Activated CD4-positive, alpha-beta T cell treated with anti-CD3 and anti-CD28 coated beads, Interleukin-2, amount 10 ng/mL, durations not matched to agents 7 days and 5 days (primary cell): Measurements from ENCODE around the gene MAP1LC3B2. TPM values are rescaled to one million over a fixed set of nuclear protein-coding genes. Genes with fewer than 3 reads are reported as not detected.

Experiments
- CTCF ChIA-PET: fragments of 350-600 bp; sonication (Branson Sonifier 250); formaldehyde crosslinking; loops from one replicate; lab custom pipeline; 2021; ENCODE audit warnings: antibody characterized with exemption; lab: Charles Lee
- POLR2A ChIA-PET: fragments of 350-600 bp; sonication (Branson Sonifier 250); formaldehyde crosslinking; loops from one replicate; lab custom pipeline; 2021; ENCODE audit warnings: antibody characterized with exemption; lab: Charles Lee
- DNase-seq: peaks from one replicate; pipeline ENCODE4 v3.0.0-alpha.2; 2020
- H3K27ac Mint-ChIP-seq: one replicate; pipeline ENCODE4 v1.8.0; 2021; ENCODE audit warnings: mild to moderate bottlenecking, moderate library complexity, mixed read lengths
- H3K27me3 Mint-ChIP-seq: one replicate; pipeline ENCODE4 v1.8.0; 2021; ENCODE audit warnings: mixed read lengths
- H3K36me3 Mint-ChIP-seq: one replicate; pipeline ENCODE4 v1.8.0; 2021; ENCODE audit warnings: low read depth, mixed read lengths
- H3K4me1 Mint-ChIP-seq: one replicate; pipeline ENCODE4 v1.8.0; 2021; ENCODE audit warnings: mixed read lengths
- H3K4me3 Mint-ChIP-seq: one replicate; pipeline ENCODE4 v1.8.0; 2021; ENCODE audit warnings: mild to moderate bottlenecking, moderate library complexity, mixed read lengths
- H3K9me3 Mint-ChIP-seq: one replicate; pipeline ENCODE4 v1.8.0; 2021; ENCODE audit warnings: mixed read lengths
- total RNA-seq, 2 experiments: library from RNA; stranded (reverse); gene quantifications; one replicate each; pipeline ENCODE4 v1.2.3, GENCODE V29; 2021

The MAP1LC3B2 gene
- total RNA-seq, result 1 to 10 TPM; 1.0 to 1.5 TPM

DNA sequence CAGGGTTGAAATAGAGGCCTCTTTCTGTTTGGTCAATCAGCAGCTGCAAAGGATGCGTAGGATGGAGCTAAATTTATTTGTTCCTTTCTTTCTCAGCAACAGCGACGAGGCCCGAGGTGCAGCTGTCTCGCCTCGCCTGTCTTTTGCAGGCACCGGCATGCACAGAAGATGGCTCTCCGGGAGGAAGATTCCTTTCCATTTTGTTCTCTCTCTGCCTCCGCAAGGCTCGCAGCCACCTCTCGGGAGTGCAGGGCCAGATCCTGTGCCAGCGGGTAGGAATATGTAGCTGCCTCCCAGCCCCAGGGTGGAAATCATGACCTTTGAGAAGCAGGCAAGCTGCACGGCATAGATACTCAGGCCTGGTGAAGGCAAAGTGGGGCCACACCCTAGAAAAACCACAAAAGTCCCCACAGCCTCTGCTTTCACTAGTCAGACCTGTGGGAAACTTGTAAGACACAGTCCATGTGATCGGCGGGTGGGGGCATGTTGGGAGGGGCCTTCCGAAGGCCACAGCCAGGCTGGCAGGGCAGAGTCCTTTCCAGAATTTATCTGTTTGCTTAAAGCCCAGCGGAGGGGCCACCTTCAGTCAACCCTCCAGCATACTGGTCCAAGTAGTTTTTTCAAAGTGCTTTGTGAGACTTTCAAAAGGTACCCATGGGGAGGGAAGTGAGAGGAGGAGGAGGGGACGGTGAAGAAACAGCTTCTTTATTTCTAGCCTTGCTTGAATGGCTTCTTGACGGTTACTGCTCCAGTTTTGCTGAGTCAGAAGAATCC lies at the start of gene MAP1LC3B2:
Gene MAP1LC3B2 (plus strand): TSS at position 220 of the 774 bp plus-strand sequence. CDS start 16,562 bp downstream, outside the sequence.
- Mint-ChIP-seq H3K27me3 (peaks cover 2% of the 10 kb centered on the region), H3K27ac (peak within 1 kb of the TSS; percentile 99), H3K4me3 (peak within 1 kb of the TSS; percentile 68), H3K9me3 (peaks cover 17% of the 10 kb centered on the region), H3K36me3 (peaks cover 13% of the 10 kb centered on the region), H3K4me1 (peaks cover 57% of the 10 kb centered on the region)
- CTCF ChIA-PET, result interaction anchor here (0.9 to 3.3 kb wide), 9 partner anchors 9 to 65 kb away, joined by 3 to 13 read pairs (median 4); no protein-coding TSS in a partner anchor
- DNase-seq, result peak; percentile 94
- POLR2A ChIA-PET, result interaction anchor here (0.5 to 1.4 kb wide), 3 partner anchors 9 to 55 kb away, joined by 3 to 4 read pairs (median 3); no protein-coding TSS in a partner anchor

DNA sequence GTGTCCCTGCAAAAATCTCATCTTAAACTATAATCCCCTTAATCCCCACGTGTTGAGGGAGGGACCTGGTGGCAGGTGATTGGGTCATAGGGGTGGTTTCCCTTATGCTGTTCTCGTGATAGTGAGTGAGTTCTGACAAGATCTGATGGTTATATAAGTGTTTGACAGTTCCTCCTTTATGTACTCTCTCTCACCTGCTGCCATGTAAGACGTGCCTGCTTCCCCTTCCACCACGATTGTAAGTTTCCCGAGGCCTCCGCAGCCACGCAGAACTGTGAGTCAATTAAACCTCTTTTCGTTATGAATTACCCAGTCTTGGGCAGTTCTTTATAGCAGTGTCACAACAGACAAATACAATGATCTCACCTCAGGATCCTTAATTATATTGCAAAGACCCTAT lies 45.2 kb upstream of the MAP1LC3B2 start:
- Mint-ChIP-seq H3K4me1 (no peaks in the 10 kb centered on the region), H3K4me3 (no peak overlapping the region), H3K9me3 (peaks cover 1% of the 10 kb centered on the region), H3K36me3 (no peaks in the 10 kb centered on the region), H3K27ac (no peak overlapping the region), H3K27me3 (peaks cover 11% of the 10 kb centered on the region)
- DNase-seq, result no peak
- CTCF ChIA-PET, result no interaction called here
- POLR2A ChIA-PET, result no interaction called here

DNA sequence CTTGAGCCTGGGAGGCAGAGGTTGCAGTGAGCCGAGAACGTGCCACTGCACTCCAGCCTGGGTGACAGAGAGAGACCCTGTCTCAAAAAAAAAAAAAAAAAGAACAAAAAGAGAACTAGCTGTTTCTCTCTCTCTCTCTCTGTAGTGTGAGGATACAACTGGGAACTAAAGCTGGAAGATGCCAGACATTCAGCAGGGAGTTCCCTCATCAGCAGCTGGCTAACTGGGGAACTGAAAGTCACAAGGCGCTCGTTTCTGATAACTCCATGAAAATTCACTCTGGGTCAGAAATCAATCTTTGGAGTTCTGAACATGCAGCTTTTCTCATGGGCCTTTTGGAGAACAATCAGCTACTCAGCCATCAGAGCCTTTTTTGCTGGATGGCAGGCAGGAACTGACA lies 43.5 kb upstream of the MAP1LC3B2 start:
- no peak overlapping the region for H3K27ac Mint-ChIP-seq
- no peak overlapping the region for H3K4me3 Mint-ChIP-seq
- H3K4me1 Mint-ChIP-seq, result no peaks in the 10 kb centered on the region
- peaks cover 1% of the 10 kb centered on the region for H3K9me3 Mint-ChIP-seq
- DNase-seq, result no peak
- peaks cover 4% of the 10 kb centered on the region for H3K27me3 Mint-ChIP-seq
- H3K36me3 Mint-ChIP-seq, result no peaks in the 10 kb centered on the region
- CTCF ChIA-PET, result interaction anchor here (0.9 kb wide), 1 partner anchor 33 kb away, joined by 3 read pairs; no protein-coding TSS in a partner anchor
- POLR2A ChIA-PET, result no interaction called here

DNA sequence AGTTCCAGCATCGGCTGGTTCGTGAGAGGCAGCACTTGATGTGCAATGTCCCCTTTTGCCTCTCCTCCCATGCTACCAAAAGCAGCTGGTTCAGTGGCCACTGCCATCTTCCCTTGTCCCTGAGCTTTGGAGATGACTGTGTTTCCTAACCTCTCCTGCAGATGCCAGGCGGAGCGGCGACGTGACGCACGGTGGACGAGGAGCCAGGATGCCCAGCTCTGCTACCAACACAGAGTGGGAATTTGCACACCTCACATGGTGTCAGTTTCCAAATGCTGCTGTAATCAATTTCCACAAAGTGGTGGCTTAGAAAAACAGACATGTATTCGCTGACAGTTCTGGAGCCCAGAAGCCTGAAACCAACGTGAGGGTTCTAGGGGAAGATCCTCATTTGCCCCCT lies 42.5 kb upstream of the MAP1LC3B2 start:
- no peak overlapping the region for H3K27ac Mint-ChIP-seq
- DNase-seq, result no peak
- POLR2A ChIA-PET, result no interaction called here
- peaks cover 9% of the 10 kb centered on the region for H3K4me1 Mint-ChIP-seq
- H3K4me3 Mint-ChIP-seq, result no peak overlapping the region
- CTCF ChIA-PET, result no interaction called here
- peaks cover 1% of the 10 kb centered on the region for H3K9me3 Mint-ChIP-seq
- H3K27me3 Mint-ChIP-seq, result peaks cover 4% of the 10 kb centered on the region
- H3K36me3 Mint-ChIP-seq, result no peaks in the 10 kb centered on the region

DNA sequence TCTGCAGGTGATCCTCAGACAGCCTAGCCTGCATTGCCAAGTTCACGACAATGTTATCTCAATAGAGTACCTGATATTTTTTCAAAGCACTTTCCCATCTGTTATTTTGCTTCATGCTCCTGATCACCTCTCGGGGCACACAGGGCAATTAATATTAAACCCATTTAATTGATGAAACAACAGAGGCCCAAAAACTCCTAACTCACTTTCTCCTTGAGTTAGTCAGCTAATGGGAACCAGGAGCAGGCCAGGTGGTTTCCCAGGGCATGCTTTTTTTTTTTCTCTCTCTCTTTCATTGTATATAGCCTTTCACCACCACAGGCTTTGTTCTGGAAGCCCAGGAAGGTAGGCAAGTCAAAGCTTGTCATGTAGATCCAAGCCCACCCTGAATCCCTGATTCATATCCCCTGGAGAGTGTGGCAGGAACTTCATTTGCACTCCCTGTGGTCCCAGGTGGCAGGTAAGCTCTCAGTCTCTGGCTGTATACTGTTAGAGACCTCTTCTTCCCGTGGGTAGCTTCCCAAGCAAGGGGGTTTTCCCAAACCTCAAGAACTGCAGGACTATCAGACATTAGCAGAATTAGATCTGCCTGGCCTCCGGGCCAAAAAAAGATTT lies 41.6 kb upstream of the MAP1LC3B2 start:
- H3K36me3 Mint-ChIP-seq, result no peaks in the 10 kb centered on the region
- peaks cover 1% of the 10 kb centered on the region for H3K9me3 Mint-ChIP-seq
- DNase-seq, result no peak
- ChIA-PET CTCF (interaction anchor here (0.6 kb wide), 1 partner anchor 14 kb away, joined by 4 read pairs; no protein-coding TSS in a partner anchor), POLR2A (no interaction called here)
- H3K27ac Mint-ChIP-seq, result no peak overlapping the region
- no peak overlapping the region for H3K4me3 Mint-ChIP-seq
- H3K27me3 Mint-ChIP-seq, result no peaks in the 10 kb centered on the region
- peaks cover 9% of the 10 kb centered on the region for H3K4me1 Mint-ChIP-seq

DNA sequence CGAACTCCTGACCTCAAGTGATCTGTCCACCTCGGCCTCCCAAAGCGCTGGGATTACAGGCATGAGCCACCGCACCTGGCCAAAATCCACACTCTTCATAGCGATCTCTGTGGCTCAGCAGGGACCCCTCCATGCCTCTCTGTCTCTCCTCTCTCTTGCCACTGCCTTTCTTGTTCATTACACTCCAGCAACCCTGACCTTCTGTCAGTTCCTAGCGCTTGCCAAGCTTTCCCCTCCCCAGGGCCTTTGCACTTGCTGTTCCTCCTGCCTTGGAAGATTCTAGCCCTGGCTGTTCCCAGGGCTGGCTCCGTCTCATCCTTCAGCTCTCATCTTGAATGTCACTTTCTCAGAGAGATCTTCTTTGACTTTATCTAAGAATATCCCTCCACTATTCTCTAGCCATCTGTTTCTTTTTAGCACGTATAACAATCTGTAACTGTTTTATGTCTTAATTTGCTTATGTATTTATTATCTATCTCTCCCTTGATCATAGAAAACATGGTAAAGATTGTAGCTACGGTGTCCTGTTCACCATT lies 38.9 kb upstream of the MAP1LC3B2 start:
- H3K27me3 Mint-ChIP-seq, result no peaks in the 10 kb centered on the region
- H3K27ac Mint-ChIP-seq, result no peak overlapping the region
- ChIA-PET POLR2A (no interaction called here), CTCF (interaction anchor here (0.5 kb wide), 1 partner anchor 38 kb away, joined by 3 read pairs; no protein-coding TSS in a partner anchor)
- no peaks in the 10 kb centered on the region for H3K36me3 Mint-ChIP-seq
- H3K9me3 Mint-ChIP-seq, result no peaks in the 10 kb centered on the region
- no peak overlapping the region for H3K4me3 Mint-ChIP-seq
- H3K4me1 Mint-ChIP-seq, result peaks cover 9% of the 10 kb centered on the region
- DNase-seq, result no peak

DNA sequence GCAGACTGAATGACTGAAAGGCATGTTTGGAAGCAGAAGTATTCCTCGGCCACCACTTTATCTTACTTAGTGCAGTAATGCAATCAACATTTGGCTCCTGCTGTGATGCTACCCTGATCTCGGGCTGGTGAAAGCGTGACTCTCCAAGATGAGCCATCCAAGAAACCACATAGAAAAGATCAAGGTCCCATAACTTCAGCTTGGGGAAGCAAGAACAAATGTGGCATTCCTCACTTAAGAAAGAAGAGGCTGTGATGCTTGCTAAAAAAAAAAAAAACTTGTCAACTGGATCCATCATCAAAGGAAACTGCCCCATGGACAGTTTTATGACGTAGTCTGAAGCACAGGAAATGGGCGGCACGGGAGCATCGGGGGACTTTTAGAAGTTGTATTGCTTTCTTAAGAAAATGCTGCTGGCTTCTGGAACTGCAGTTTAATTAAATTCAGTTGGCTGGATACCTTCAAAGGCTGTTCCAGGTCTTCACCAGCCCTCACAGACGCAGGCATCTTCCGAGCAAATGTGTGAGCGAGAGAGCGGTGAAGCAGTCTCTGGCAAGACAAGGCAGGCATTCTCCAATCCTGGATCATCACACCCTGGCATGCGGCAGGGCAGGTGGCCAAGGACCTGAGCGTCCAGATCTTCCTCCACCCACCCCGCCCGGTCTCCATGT lies 38.2 kb upstream of the MAP1LC3B2 start:
- ChIA-PET POLR2A (no interaction called here), CTCF (interaction anchor here (0.5 kb wide), 1 partner anchor 37 kb away, joined by 3 read pairs; no protein-coding TSS in a partner anchor)
- Mint-ChIP-seq H3K27ac (no peak overlapping the region), H3K4me3 (no peak overlapping the region), H3K36me3 (no peaks in the 10 kb centered on the region), H3K4me1 (peaks cover 9% of the 10 kb centered on the region), H3K27me3 (no peaks in the 10 kb centered on the region), H3K9me3 (no peaks in the 10 kb centered on the region)
- DNase-seq, result peak; percentile 15

DNA sequence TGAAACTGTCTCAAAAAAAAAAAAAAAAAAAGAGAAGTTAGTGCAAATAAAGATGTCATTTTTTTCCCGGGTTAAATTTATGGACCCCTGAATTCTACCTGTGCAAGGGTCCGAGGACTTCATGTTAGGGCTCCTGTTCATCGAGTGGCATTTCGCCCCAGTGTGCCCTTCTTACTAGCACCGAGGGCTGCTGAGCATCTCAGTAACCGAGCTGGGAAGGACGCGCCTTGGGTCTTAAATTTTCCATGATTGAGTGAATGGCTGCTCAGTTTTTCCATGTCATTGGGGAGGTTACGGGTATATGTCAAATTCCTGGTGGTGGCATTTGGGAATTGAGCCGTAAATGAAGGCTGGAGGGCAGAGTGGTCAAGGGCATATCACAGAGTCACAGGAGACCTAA lies 34.9 kb upstream of the MAP1LC3B2 start:
- Mint-ChIP-seq H3K36me3 (no peaks in the 10 kb centered on the region), H3K4me3 (no peak overlapping the region), H3K4me1 (peaks cover 9% of the 10 kb centered on the region), H3K9me3 (no peaks in the 10 kb centered on the region), H3K27me3 (peaks cover 9% of the 10 kb centered on the region), H3K27ac (no peak overlapping the region)
- ChIA-PET CTCF (interaction anchor here (0.6 to 1.1 kb wide), 2 partner anchors 10 to 37 kb away, joined by 3 read pairs; no protein-coding TSS in a partner anchor), POLR2A (no interaction called here)
- DNase-seq, result no peak

DNA sequence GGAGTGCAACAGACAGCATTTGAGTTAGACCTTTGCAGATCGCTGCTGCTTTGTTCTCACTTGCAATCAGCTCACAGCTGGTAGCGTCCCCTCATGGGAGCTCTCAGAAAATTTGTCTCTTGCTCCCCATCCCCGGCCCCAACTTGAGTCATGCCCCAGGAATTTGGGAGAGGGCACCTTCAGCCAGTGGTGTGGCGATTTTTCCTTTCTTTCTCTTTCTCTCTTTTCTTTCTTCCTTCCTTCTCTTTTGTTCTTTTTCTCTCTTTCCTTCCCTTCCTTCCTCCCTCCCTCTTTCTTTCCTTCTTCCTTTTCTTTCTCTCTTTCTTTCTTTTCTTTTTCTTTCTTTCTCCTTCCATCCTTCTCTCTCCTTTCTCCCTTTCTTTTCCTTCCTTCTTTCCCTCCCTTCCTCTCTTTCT lies 34.2 kb upstream of the MAP1LC3B2 start:
- Mint-ChIP-seq H3K36me3 (no peaks in the 10 kb centered on the region), H3K27ac (no peak overlapping the region), H3K9me3 (no peaks in the 10 kb centered on the region), H3K4me3 (no peak overlapping the region), H3K27me3 (peaks cover 9% of the 10 kb centered on the region), H3K4me1 (peaks cover 9% of the 10 kb centered on the region)
- ChIA-PET POLR2A (no interaction called here), CTCF (interaction anchor here (1.1 kb wide), 1 partner anchor 9 kb away, joined by 3 read pairs; no protein-coding TSS in a partner anchor)
- DNase-seq, result no peak

DNA sequence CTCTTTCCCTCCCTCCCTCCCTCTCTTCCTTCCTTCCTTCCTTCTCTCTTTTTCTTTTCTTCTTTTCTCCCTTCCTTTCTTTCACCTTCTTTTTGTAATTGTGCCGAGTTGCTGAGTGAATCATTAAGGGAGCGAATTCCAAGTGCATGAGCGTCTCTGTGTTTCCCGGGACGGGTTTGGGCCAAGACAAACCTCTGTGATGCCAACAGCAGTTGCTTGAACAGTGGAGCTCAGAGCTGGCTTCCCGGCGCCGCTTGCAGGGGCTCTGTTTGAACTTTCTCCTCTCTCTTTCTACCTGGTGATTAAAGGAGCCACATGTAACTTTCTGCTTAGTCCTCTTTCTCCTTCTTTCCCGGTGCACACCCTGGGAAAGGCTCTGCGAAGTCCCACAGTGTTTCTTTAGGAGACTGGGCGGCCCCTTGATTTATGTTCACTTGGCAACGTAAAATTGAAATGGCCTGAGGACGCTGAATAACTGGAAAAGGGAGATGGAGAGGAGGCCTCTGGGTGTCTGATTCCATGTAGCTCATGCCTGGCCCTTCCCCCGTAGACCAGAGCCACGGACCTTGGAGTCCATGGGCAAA lies 33.7 kb upstream of the MAP1LC3B2 start:
- Mint-ChIP-seq H3K4me1 (peaks cover 9% of the 10 kb centered on the region), H3K27me3 (peaks cover 12% of the 10 kb centered on the region), H3K36me3 (no peaks in the 10 kb centered on the region), H3K27ac (no peak overlapping the region), H3K9me3 (no peaks in the 10 kb centered on the region), H3K4me3 (no peak overlapping the region)
- ChIA-PET POLR2A (no interaction called here), CTCF (no interaction called here)
- DNase-seq, result no peak

DNA sequence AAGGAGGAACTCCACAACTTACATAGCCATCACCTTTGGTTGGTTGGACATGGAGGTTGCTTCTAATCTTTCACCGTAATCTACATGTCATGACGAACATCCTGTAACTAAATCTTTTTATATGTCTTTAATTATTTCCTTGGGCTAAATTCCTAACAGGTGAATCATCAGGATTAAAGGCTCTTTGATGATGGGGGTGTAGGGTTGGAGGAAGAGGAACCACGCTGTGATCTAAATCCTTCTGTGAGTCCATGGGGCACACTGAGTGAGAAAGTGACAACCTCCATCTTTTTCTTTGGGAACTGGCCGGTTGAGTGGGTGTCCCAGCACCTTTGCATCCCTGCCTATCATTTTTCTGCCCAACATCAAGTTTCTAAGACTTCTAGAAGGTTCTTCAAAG lies 31.1 kb upstream of the MAP1LC3B2 start:
- ChIA-PET POLR2A (no interaction called here), CTCF (no interaction called here)
- Mint-ChIP-seq H3K27ac (no peak overlapping the region), H3K4me3 (no peak overlapping the region), H3K4me1 (peaks cover 7% of the 10 kb centered on the region), H3K36me3 (no peaks in the 10 kb centered on the region), H3K9me3 (no peaks in the 10 kb centered on the region), H3K27me3 (peaks cover 14% of the 10 kb centered on the region)
- DNase-seq, result no peak

DNA sequence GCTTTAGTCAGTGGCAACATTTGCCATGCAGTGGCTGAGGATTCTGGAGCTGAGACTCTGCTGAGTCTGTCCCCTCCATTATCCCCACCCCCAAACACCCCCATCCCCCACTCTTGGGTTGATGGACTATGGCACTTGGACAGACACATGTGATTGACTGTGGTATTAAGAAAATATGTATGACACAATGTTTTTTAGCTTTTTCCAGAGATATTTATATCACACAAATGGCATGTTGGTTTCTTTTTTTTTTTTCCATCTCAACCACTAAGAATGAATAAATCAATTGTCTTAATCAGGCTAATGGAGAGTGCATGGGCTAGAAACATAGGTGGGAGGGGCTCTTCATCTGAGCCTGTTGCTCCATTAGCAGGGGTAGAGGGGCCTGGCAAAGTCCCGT lies 30.7 kb upstream of the MAP1LC3B2 start:
- Mint-ChIP-seq H3K9me3 (no peaks in the 10 kb centered on the region), H3K27ac (no peak overlapping the region)
- CTCF ChIA-PET, result no interaction called here

More for the DNA sequence above, 30.7 kb upstream of the MAP1LC3B2 start:
- DNase-seq, result no peak
- POLR2A ChIA-PET, result no interaction called here
- no peak overlapping the region for H3K4me3 Mint-ChIP-seq
- H3K27me3 Mint-ChIP-seq, result peaks cover 14% of the 10 kb centered on the region
- H3K36me3 Mint-ChIP-seq, result no peaks in the 10 kb centered on the region
- peaks cover 9% of the 10 kb centered on the region for H3K4me1 Mint-ChIP-seq
